CD4-positive, alpha-beta T cell (primary cell): Measurements from ENCODE around the gene TMEM242. TPM values are rescaled to one million over a fixed set of nuclear protein-coding genes. Genes with fewer than 3 reads are reported as not detected.

Source experiments
- ATAC-seq: fragments of 200-7000 bp; cut with Tn5 transposase; one replicate; pipeline ENCODE4 v1.10.0; 2022; ENCODE audit warnings: mild to moderate bottlenecking; ENCODE audit not compliant: poor library complexity
- CTCF ChIA-PET: fragments of 350-600 bp; sonication (Branson Sonifier 250); formaldehyde crosslinking; loops from one replicate; lab custom pipeline; 2021; ENCODE audit warnings: antibody characterized with exemption, inconsistent platforms; lab: Charles Lee
- POLR2A ChIA-PET: fragments of 350-600 bp; sonication (Branson Sonifier 250); formaldehyde crosslinking; loops from one replicate; lab custom pipeline; 2021; ENCODE audit warnings: antibody characterized with exemption, inconsistent platforms; lab: Charles Lee
- DNase-seq, 14 experiments: peaks; one replicate each; pipeline ENCODE4 v3.0.0-alpha.2; 2013 to 2020; ENCODE audit warnings: mixed read lengths in 2 of 14
- H3K27ac ChIP-seq, 2 donors: one replicate each; pipeline versions ENCODE4 v1.5.1 to v1.7.0; 2013; ENCODE audit warnings: low read length in 2 of 2, low read depth in 1 of 2, mild to moderate bottlenecking in 1 of 2
- H3K27me3 ChIP-seq, 2 experiments: 1 replicate in 1 of 2; 2 replicates in 1 of 2; pipeline versions ENCODE4 v1.6.1 to v1.7.0; 2013; ENCODE audit warnings: low read length in 2 of 2, control low read depth in 1 of 2, mild to moderate bottlenecking in 1 of 2, moderate library complexity in 1 of 2; ENCODE audit not compliant: insufficient read depth in 2 of 2, control insufficient read depth in 1 of 2
- H3K36me3 ChIP-seq: one replicate; pipeline ENCODE4 v1.6.1; 2013; ENCODE audit warnings: low read length, control low read depth; ENCODE audit not compliant: insufficient read depth
- H3K4me1 ChIP-seq: one replicate; pipeline ENCODE4 v1.6.1; 2013; ENCODE audit warnings: low read length, control low read depth; ENCODE audit not compliant: insufficient read depth
- H3K4me3 ChIP-seq: one replicate; pipeline ENCODE4 v1.5.1; 2013; ENCODE audit warnings: mild to moderate bottlenecking, low read length, moderate library complexity
- H3K9me3 ChIP-seq, 2 experiments: 1 replicate in 1 of 2; 2 replicates in 1 of 2; pipeline versions ENCODE4 v1.6.1 to v1.7.0; 2013; ENCODE audit warnings: low read length in 2 of 2, mild to moderate bottlenecking in 2 of 2, control low read depth in 1 of 2, moderate library complexity in 1 of 2; ENCODE audit not compliant: control insufficient read depth in 1 of 2, insufficient read depth in 1 of 2
- H3K27ac Mint-ChIP-seq: one replicate; pipeline ENCODE4 v1.8.0; 2020; ENCODE audit warnings: mixed read lengths
- H3K27me3 Mint-ChIP-seq: one replicate; pipeline ENCODE4 v1.8.0; 2021; ENCODE audit warnings: mixed read lengths
- H3K36me3 Mint-ChIP-seq: one replicate; pipeline ENCODE4 v1.8.0; 2021; ENCODE audit warnings: low read depth, mixed read lengths
- H3K4me1 Mint-ChIP-seq: one replicate; pipeline ENCODE4 v1.8.0; 2021; ENCODE audit warnings: low read depth, mixed read lengths
- H3K4me3 Mint-ChIP-seq: one replicate; pipeline ENCODE4 v1.8.0; 2020; ENCODE audit warnings: mild to moderate bottlenecking, mixed read lengths
- H3K9me3 Mint-ChIP-seq: one replicate; pipeline ENCODE4 v1.8.0; 2020; ENCODE audit warnings: mixed read lengths
- CTCF ChIP-seq: fragments of 200-600 bp; IDR thresholded peaks from one replicate; pipeline ENCODE4 v1.8.0; 2022; ENCODE audit warnings: antibody characterized with exemption, mild to moderate bottlenecking
- intact Hi-C, 2 experiments: fragments of 100-400 bp; cut with DNase I in 1 of 2; cut with micrococcal nuclease in 1 of 2; formaldehyde crosslinking; loops; one replicate each; pipeline versions ENCODE4 v1.15.1 to v1.9.0; 2023 to 2025; cut with DNase I, micrococcal nuclease
- total RNA-seq, 174 experiments: library from RNA in 2 of 174; stranded (reverse) in 2 of 174; gene quantifications; one replicate each; pipeline ENCODE4 v1.2.3 and lab custom pipeline; 2021 to 2026

Gene TMEM242
- total RNA-seq, 2 experiments from 2014 or later = 13.6 to 15.6 TPM

GRCh38 chr6:157269261-157269794, 54.0 kb downstream of the TMEM242 start:
- ATAC-seq = no peak
- POLR2A ChIA-PET = no interaction called here
- no peak for TF ChIP-seq CTCF

GRCh38 chr6:157268835-157269234, 54.5 kb downstream of the TMEM242 start:
- no peak for ATAC-seq
- Mint-ChIP-seq H3K27me3 (no peaks in the 10 kb centered on the region), H3K9me3 (peaks cover 7% of the 10 kb centered on the region), H3K27ac (no peak overlapping the region), H3K36me3 (no peaks in the 10 kb centered on the region), H3K4me1 (peaks cover 9% of the 10 kb centered on the region), H3K4me3 (no peak overlapping the region)
- DNase-seq = no peak
- Histone ChIP-seq H3K9me3 (peaks cover 0 to 7% of the 10 kb centered on the region in 2 experiments), H3K4me3 (no peak overlapping the region), H3K27me3 (no peaks in the 10 kb centered on the region), H3K27ac (no peak overlapping the region), H3K4me1 (peaks cover 7% of the 10 kb centered on the region), H3K36me3 (no peaks in the 10 kb centered on the region)
- TF ChIP-seq CTCF = no peak
- CTCF ChIA-PET = no interaction called here
- intact Hi-C loops = no loop called here
- POLR2A ChIA-PET = no interaction called here

More at GRCh38 chr6:157269261-157269794, 54.0 kb downstream of the TMEM242 start:
- Mint-ChIP-seq H3K4me1 (peaks cover 13% of the 10 kb centered on the region), H3K27me3 (no peaks in the 10 kb centered on the region), H3K27ac (no peak overlapping the region), H3K36me3 (no peaks in the 10 kb centered on the region), H3K4me3 (no peak overlapping the region), H3K9me3 (peaks cover 7% of the 10 kb centered on the region)
- Histone ChIP-seq H3K4me3 (no peak overlapping the region), H3K9me3 (peaks cover 0 to 7% of the 10 kb centered on the region in 2 experiments), H3K27ac (no peak overlapping the region), H3K36me3 (no peaks in the 10 kb centered on the region), H3K27me3 (no peaks in the 10 kb centered on the region), H3K4me1 (peaks cover 11% of the 10 kb centered on the region)
- intact Hi-C loops = no loop called here
- CTCF ChIA-PET = no interaction called here
- no peak for DNase-seq

GRCh38 chr6:157268396-157268795, 54.9 kb downstream of the TMEM242 start:
- ChIA-PET POLR2A (no interaction called here), CTCF (no interaction called here)
- no peak overlapping the region for H3K4me3 Mint-ChIP-seq
- H3K27me3 ChIP-seq = no peaks in the 10 kb centered on the region
- H3K4me3 ChIP-seq = no peak overlapping the region
- intact Hi-C loops = no loop called here
- H3K27ac ChIP-seq = no peak overlapping the region
- H3K9me3 ChIP-seq = peaks cover 0 to 7% of the 10 kb centered on the region in 2 experiments
- peaks cover 7% of the 10 kb centered on the region for H3K9me3 Mint-ChIP-seq
- peaks cover 6% of the 10 kb centered on the region for H3K4me1 Mint-ChIP-seq
- TF ChIP-seq CTCF = no peak
- no peak overlapping the region for H3K27ac Mint-ChIP-seq
- peak in 1 of 14 experiments; percentile 11 for DNase-seq
- no peaks in the 10 kb centered on the region for H3K27me3 Mint-ChIP-seq
- no peak for ATAC-seq
- H3K36me3 Mint-ChIP-seq = no peaks in the 10 kb centered on the region
- H3K4me1 ChIP-seq = peaks cover 3% of the 10 kb centered on the region
- H3K36me3 ChIP-seq = no peaks in the 10 kb centered on the region
